HEK293T (cell line): ENCODE measurements around the gene IFT80.

Experiments used
- CTCF ChIA-PET: fragments of 350-600 bp; formaldehyde crosslinking; extraction: SDS; loops from one replicate; lab custom pipeline; 2021; ENCODE audit warnings: antibody characterized with exemption, inconsistent platforms; lab: Yijun Ruan, JAX
- POLR2A ChIA-PET: fragments of 350-600 bp; formaldehyde crosslinking; extraction: SDS; loops from one replicate; lab custom pipeline; 2020; ENCODE audit warnings: antibody characterized with exemption, inconsistent platforms; lab: Yijun Ruan, JAX
- DNase-seq: peaks from one replicate; pipeline ENCODE4 v3.0.0; 2012; ENCODE audit warnings: mixed read lengths; ENCODE audit errors: extremely low spot score
- ARNT ChIP-seq: fragments of 450-650 bp; IDR thresholded peaks from 2 replicates; pipeline ENCODE4 v1.6.1; 2017; ENCODE audit warnings: mild to moderate bottlenecking
- BHLHE40 ChIP-seq: fragments of 450-650 bp; IDR thresholded peaks from 2 replicates; pipeline ENCODE4 v1.6.1; 2016; ENCODE audit warnings: mild to moderate bottlenecking, moderate library complexity, borderline replicate concordance
- CTBP1 ChIP-seq: fragments of 450-650 bp; IDR thresholded peaks from 2 replicates; pipeline ENCODE4 v1.6.1; 2016; ENCODE audit warnings: borderline replicate concordance
- ELF4 ChIP-seq: fragments of 450-650 bp; IDR thresholded peaks from 2 replicates; pipeline ENCODE4 v1.6.1; 2017; ENCODE audit warnings: antibody characterized with exemption
- FOXA1 ChIP-seq: fragments of 450-650 bp; IDR thresholded peaks from 2 replicates; pipeline ENCODE4 v1.6.1; 2016; ENCODE audit warnings: mild to moderate bottlenecking
- FOXK2 ChIP-seq: fragments of 450-650 bp; IDR thresholded peaks from 2 replicates; pipeline ENCODE4 v1.6.1; 2016; ENCODE audit warnings: mild to moderate bottlenecking
- FOXM1 ChIP-seq: fragments of 450-650 bp; IDR thresholded peaks from 2 replicates; pipeline ENCODE4 v1.6.1; 2017; ENCODE audit warnings: mild to moderate bottlenecking, borderline replicate concordance
- HDGF ChIP-seq: fragments of 450-650 bp; IDR thresholded peaks from 2 replicates; pipeline ENCODE4 v1.6.1; 2017; ENCODE audit warnings: antibody characterized with exemption, borderline replicate concordance
- L3MBTL2 ChIP-seq: fragments of 450-650 bp; conservative IDR thresholded peaks from 2 replicates; pipeline ENCODE4 v1.6.1; 2016; ENCODE audit warnings: mild to moderate bottlenecking
- LEF1 ChIP-seq: fragments of 450-650 bp; IDR thresholded peaks from 2 replicates; pipeline ENCODE4 v1.6.1; 2017; ENCODE audit warnings: mild to moderate bottlenecking, borderline replicate concordance
- NFRKB ChIP-seq: fragments of 450-650 bp; IDR thresholded peaks from 2 replicates; pipeline ENCODE4 v1.6.1; 2016; ENCODE audit warnings: mild to moderate bottlenecking, moderate library complexity
- PKNOX1 ChIP-seq: fragments of 450-650 bp; IDR thresholded peaks from 2 replicates; pipeline ENCODE4 v1.6.1; 2016
- SP1 ChIP-seq: fragments of 450-650 bp; IDR thresholded peaks from 2 replicates; pipeline ENCODE4 v1.6.1; 2017
- SUZ12 ChIP-seq: fragments of 450-650 bp; IDR thresholded peaks from 2 replicates; pipeline ENCODE4 v1.6.1; 2016; ENCODE audit warnings: mild to moderate bottlenecking
- TARDBP ChIP-seq: fragments of 450-650 bp; IDR thresholded peaks from 2 replicates; pipeline ENCODE4 v1.6.1; 2016
- ZNF384 ChIP-seq: fragments of 450-650 bp; IDR thresholded peaks from 2 replicates; pipeline ENCODE4 v1.6.1; 2016

The IFT80 gene

GRCh38 chr3:160226026-160226907 lies 172.8 kb downstream of the IFT80 start:
- DNase-seq = peak; percentile 35
- TF ChIP-seq ZNF384 (no peak), L3MBTL2 (peak; percentile 22; the same call in 1 of the 2 replicates)
- ChIA-PET POLR2A (interaction anchor here (0.7 kb wide), 1 partner anchor 63 kb away, joined by 4 read pairs; no protein-coding TSS in a partner anchor), CTCF (interaction anchor here (1.2 kb wide), 1 partner anchor 16 kb away, joined by 6 read pairs; no protein-coding TSS in a partner anchor)

- DNase-seq = peak; percentile 77
- TF ChIP-seq L3MBTL2 (peak; percentile 36; the same call in 1 of the 2 replicates), PKNOX1 (no peak), FOXM1 (no peak), SUZ12 (no peak), ELF4 (no peak), NFRKB (no peak), HDGF (no peak), LEF1 (no peak), CTBP1 (no peak)
- CTCF ChIA-PET = interaction anchor here (1.2 kb wide), 1 partner anchor 15 kb away, joined by 6 read pairs; no protein-coding TSS in a partner anchor
- POLR2A ChIA-PET = interaction anchor here (0.7 to 1.1 kb wide), 2 partner anchors 62 to 175 kb away, joined by 3 to 4 read pairs; partner anchors contain the start of gene SMC4
Observed at GRCh38 chr3:160225176-160226025, 173.6 kb downstream of the IFT80 start, which contains the start of gene C3orf80. Gene C3orf80, plus strand, starts transcription at chr3:160225422. Its CDS starts 214 bp downstream, at chr3:160225636.

- ChIA-PET POLR2A (interaction anchor here (1.1 kb wide), 1 partner anchor 175 kb away, joined by 3 read pairs; the partner anchor contains the start of gene SMC4), CTCF (interaction anchor here (1.2 kb wide), 1 partner anchor 14 kb away, joined by 6 read pairs; no protein-coding TSS in a partner anchor)
- TF ChIP-seq SUZ12 (no peak), TARDBP (no peak), FOXK2 (no peak), FOXM1 (no peak), NFRKB (no peak), ZNF384 (no peak), SP1 (no peak), BHLHE40 (no peak), HDGF (no peak), FOXA1 (no peak), L3MBTL2 (no peak), ARNT (no peak), PKNOX1 (no peak), LEF1 (no peak), ELF4 (no peak), CTBP1 (no peak)
- DNase-seq = no peak
Observed at GRCh38 chr3:160224811-160225175, 174.2 kb downstream of the IFT80 start.

GRCh38 chr3:160224256-160224655 lies 174.8 kb downstream of the IFT80 start:
- TF ChIP-seq ELF4 (no peak), NFRKB (no peak), FOXM1 (no peak), SUZ12 (no peak), PKNOX1 (no peak), FOXA1 (no peak), HDGF (no peak), ZNF384 (no peak), BHLHE40 (no peak), LEF1 (no peak), SP1 (no peak), L3MBTL2 (no peak), CTBP1 (no peak), FOXK2 (no peak), ARNT (no peak), TARDBP (no peak)
- POLR2A ChIA-PET = no interaction called here
- DNase-seq = no peak
- CTCF ChIA-PET = no interaction called here

GRCh38 chr3:160221019-160221418 lies 178.0 kb downstream of the IFT80 start:
- no peak for TF ChIP-seq FOXA1
- TF ChIP-seq TARDBP = no peak
- TF ChIP-seq FOXK2 = no peak
- TF ChIP-seq PKNOX1 = no peak
- no peak for TF ChIP-seq NFRKB
- TF ChIP-seq SUZ12 = no peak
- no peak for TF ChIP-seq FOXM1
- no peak for TF ChIP-seq SP1
- CTCF ChIA-PET = interaction anchor here (1.4 kb wide), 1 partner anchor 10 kb away, joined by 6 read pairs; no protein-coding TSS in a partner anchor
- DNase-seq = no peak
- POLR2A ChIA-PET = no interaction called here
